Measurements from ENCODE around the gene SLC25A39. TPM values are rescaled to one million over a fixed set of nuclear protein-coding genes. Genes with fewer than 3 reads are reported as not detected.

SLC25A39 gene
- total RNA-seq, 2 donors from 2014 or later, result 116 to 132 TPM

GRCh38 chr17:44338702-44339101, 14.1 kb upstream of the SLC25A39 start:
- intact Hi-C loops (cut with DNase I), result no loop called here
- no peaks in the 10 kb centered on the region for H3K9me3 ChIP-seq
- H3K27ac ChIP-seq, result no peak overlapping the region
- DNase-seq (ENCODE audit: low spot score), result no peak
- WGBS, result 53% methylated on average over 6 of the region's 6 CpGs
- no peak overlapping the region for H3K4me3 ChIP-seq
- H3K27me3 ChIP-seq (replicated peaks; ENCODE audit: insufficient read depth), result no peaks in the 10 kb centered on the region
- no peaks in the 10 kb centered on the region for H3K36me3 ChIP-seq
- no peaks in the 10 kb centered on the region for H3K4me1 ChIP-seq (replicated peaks)
- TF ChIP-seq POLR2AphosphoS5 (IDR thresholded peaks at IDR 0.05), result no peak
- no peak for TF ChIP-seq POLR2A (IDR thresholded peaks at IDR 0.05)
- no peak for TF ChIP-seq CTCF (IDR thresholded peaks at IDR 0.05)

GRCh38 chr17:44335968-44336367, 11.3 kb upstream of the SLC25A39 start:
- 53% methylated on average over 5 of the region's 5 CpGs for WGBS
- no peak overlapping the region for H3K4me3 ChIP-seq
- no peak for TF ChIP-seq CTCF (IDR thresholded peaks at IDR 0.05)
- TF ChIP-seq POLR2AphosphoS5 (IDR thresholded peaks at IDR 0.05), result no peak
- TF ChIP-seq POLR2A (IDR thresholded peaks at IDR 0.05), result no peak
- no peaks in the 10 kb centered on the region for H3K9me3 ChIP-seq
- no peaks in the 10 kb centered on the region for H3K4me1 ChIP-seq (replicated peaks)
- H3K27ac ChIP-seq, result no peak overlapping the region
- no peaks in the 10 kb centered on the region for H3K36me3 ChIP-seq
- H3K27me3 ChIP-seq (replicated peaks; ENCODE audit: insufficient read depth), result no peaks in the 10 kb centered on the region
- intact Hi-C loops (cut with DNase I), result no loop called here
- DNase-seq (ENCODE audit: low spot score), result no peak

- H3K36me3 ChIP-seq, result no peaks in the 10 kb centered on the region
- no peaks in the 10 kb centered on the region for H3K27me3 ChIP-seq (replicated peaks; ENCODE audit: insufficient read depth)
- no peaks in the 10 kb centered on the region for H3K4me1 ChIP-seq (replicated peaks)
- intact Hi-C loops (cut with DNase I), result no loop called here
- no peak overlapping the region for H3K27ac ChIP-seq
- no peaks in the 10 kb centered on the region for H3K9me3 ChIP-seq
- 80% methylated on average over 3 of the region's 3 CpGs for WGBS
- H3K4me3 ChIP-seq, result no peak overlapping the region
- DNase-seq (ENCODE audit: low spot score), result no peak
- no peak for TF ChIP-seq POLR2A (IDR thresholded peaks at IDR 0.05)
- TF ChIP-seq CTCF (IDR thresholded peaks at IDR 0.05), result no peak
These were observed 10.9 kb upstream of the SLC25A39 start for GRCh38 chr17:44335564-44335963.

DNA sequence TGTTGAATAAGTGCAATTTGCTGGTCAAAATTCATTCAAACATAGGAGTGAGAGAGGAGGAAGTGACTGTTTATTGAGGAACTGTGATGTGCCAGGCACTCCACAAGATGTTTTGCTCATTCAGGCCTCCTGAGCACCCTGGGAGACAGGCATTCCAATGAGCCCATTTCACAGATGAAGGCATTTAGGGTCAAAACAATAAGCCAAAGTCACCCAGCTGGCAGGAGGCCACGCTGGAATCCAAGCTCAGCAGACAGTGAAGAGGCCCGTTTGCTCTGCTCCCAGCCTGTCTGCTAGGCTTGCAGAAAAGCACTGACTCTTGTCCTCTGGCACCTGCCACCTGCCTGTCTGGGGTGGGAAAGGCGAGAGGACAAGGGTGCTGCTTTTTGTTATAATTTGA, 10.1 kb upstream of the SLC25A39 start:
- intact Hi-C loops (cut with DNase I), result no loop called here
- H3K27me3 ChIP-seq (replicated peaks; ENCODE audit: insufficient read depth), result no peaks in the 10 kb centered on the region
- no peak overlapping the region for H3K27ac ChIP-seq
- WGBS, result 54% methylated on average over 3 of the region's 3 CpGs
- no peak overlapping the region for H3K4me3 ChIP-seq
- no peak for DNase-seq (ENCODE audit: low spot score)
- TF ChIP-seq CTCF (IDR thresholded peaks at IDR 0.05) (no peak), POLR2AphosphoS5 (IDR thresholded peaks at IDR 0.05) (no peak), POLR2A (IDR thresholded peaks at IDR 0.05) (no peak)
- no peaks in the 10 kb centered on the region for H3K36me3 ChIP-seq
- no peaks in the 10 kb centered on the region for H3K4me1 ChIP-seq (replicated peaks)
- no peaks in the 10 kb centered on the region for H3K9me3 ChIP-seq

DNA sequence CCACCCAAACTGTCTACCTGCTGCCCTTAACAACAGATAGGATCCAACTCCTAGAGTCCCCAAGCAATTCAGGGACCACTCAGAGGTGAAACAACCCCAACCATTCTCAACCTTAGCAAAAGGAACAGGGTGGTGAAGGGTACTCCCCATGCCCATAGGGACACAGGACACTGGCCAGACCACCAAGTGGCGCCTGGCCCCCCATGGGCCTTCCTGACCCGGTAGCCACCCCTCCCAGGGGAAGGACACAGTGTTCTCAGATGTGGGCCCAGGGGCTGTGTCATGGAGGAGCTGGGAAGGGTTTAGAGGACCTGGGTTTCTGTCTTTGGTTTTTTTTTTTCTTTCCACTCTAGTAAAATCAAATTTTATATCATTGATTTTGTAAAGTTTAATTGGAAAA, 9.7 kb upstream of the SLC25A39 start:
- Histone ChIP-seq H3K4me1 (replicated peaks) (no peaks in the 10 kb centered on the region), H3K9me3 (no peaks in the 10 kb centered on the region), H3K27me3 (replicated peaks; ENCODE audit: insufficient read depth) (no peaks in the 10 kb centered on the region), H3K27ac (no peak overlapping the region), H3K4me3 (no peak overlapping the region), H3K36me3 (no peaks in the 10 kb centered on the region)
- DNase-seq (ENCODE audit: low spot score), result no peak
- TF ChIP-seq POLR2A (IDR thresholded peaks at IDR 0.05), result no peak
- no peak for TF ChIP-seq POLR2AphosphoS5 (IDR thresholded peaks at IDR 0.05)
- no peak for TF ChIP-seq CTCF (IDR thresholded peaks at IDR 0.05)
- intact Hi-C loops (cut with DNase I), result no loop called here
- 42% methylated on average over 2 of the region's 2 CpGs for WGBS
